GM19025 (cell line): ENCODE measurements around the gene KIF17.

ENCODE experiments used
- ATAC-seq: cut with Tn5 transposase; IDR thresholded peaks from one replicate; pipeline ENCODE4 v1.9.1; 2021; ENCODE audit warnings: mild to moderate bottlenecking, low read depth, moderate library complexity; ENCODE audit not compliant: unreplicated experiment

Gene KIF17

DNA sequence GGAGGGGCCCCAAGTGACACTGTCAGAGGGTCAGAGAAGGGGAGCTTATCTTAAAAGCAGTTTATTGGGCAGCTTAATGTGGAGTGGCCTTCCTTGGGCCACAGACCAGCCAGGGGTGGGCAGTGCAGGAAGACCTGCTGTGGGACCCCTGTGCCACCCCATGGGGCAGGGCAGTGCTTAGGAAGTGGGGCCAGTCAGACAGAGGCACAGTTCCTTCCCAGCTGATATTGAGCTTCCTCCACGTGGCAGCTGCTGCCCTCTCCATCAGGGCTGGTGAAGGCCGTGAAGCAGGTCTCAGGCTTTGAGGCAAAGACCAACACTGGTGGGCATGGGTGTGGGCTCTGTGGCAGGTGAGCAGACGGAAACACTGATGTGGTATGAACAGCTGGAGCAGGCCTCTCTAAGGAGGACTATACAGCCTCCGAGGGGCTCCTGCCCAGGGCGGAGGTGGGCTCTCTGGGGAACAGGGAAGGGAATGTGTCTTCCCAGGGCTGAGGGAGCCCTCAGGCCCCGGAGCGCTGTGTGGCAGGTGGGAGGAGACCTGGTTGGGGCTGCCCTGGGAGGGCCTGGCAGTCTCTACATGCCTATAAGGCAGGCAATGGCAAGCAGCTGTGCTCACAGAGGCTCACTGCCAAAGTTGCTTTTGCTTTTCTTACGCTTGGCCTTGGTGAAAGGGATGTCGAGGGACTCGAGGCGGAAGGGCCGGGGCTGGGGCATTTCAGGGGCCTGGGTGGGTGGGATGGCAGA, 53.7 kb downstream of the KIF17 start:
- no peak for ATAC-seq

DNA sequence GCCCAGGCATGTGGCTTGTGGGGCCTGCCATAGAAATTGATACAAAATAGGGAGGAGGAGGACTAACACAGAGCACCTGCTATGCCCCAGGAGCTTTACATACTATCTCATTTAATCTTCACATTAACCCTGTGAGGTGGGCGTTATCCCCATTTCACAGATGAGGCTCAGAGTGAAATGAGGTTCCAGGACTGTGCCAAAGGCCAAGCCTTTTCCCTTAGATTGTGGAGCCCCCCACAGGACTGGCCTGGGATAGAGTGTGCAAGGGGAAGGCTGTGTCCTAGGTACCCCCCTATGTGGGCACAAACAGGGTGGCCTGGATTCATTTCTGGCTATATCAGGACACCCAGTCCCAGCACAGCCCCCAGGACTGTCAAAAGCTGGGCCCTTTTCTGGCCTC, 54.4 kb downstream of the KIF17 start:
- ATAC-seq, result no peak

DNA sequence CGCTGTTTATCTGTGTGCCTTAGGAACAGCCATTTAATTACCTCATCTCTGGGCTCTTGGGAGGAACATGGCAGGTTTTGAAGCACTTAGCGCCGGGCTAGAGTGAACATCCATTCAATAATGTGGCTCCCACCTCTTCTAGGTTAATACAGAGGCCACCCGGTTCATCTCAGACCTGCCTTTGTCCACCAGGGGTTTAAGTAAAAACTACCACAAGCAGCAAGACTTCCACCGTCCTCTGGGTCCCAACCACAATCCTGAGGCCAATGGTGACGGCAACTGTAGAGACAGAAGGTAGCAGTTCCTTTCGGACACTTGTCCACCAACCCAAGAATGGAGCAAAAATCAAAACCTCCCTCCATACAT, 55.7 kb downstream of the KIF17 start:
- ATAC-seq, result no peak

DNA sequence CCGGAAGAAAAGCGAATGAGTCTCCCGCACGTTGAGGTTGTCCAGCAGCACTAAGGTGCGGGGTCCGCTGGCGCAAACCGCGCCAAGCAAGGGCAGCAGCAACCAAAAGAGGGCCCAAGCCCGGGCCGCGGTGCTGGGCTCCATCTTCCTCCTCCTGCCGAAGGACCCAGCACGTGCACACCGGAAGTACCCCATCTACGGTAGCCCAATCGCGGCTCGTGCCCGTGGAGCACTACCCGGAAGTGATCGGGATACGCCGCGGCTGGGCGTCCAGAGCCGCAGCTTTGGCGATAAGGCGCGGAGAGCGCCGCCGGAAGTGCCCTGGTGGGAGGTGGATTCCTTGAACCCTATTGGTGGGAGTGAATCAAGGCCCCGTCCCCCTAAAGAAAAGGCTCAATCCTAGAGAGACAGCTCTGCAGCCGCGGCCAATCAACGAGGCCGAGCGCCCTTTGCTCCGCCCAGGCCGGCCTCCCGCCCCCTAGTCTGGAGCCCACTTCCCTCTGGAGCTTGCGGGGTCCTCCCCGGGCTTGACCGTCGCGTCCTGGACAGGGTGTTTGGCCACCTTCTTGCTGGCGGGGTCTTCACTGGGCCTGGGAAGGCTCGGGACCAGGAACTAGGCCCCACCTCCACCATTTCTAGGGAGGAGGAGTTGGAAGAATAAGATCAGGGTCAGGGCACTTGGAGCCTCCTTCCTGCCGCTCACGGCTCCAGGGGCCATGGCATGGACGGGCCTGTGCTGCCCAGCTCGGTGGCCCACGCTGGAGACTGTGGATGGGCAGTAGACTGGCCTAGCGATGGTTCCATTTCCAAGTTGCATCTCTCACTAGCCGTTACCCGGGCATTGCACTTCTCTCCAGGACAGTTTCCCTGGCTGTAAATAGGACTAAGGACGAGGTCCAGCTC, 56.3 kb downstream of the KIF17 start, which contains the start of gene DDOST:
Gene DDOST, minus strand, starts transcription at position 163 of the 903 bp plus-strand sequence. Its CDS starts 19 bp downstream, at position 144.
- ATAC-seq, result peak; percentile 95

DNA sequence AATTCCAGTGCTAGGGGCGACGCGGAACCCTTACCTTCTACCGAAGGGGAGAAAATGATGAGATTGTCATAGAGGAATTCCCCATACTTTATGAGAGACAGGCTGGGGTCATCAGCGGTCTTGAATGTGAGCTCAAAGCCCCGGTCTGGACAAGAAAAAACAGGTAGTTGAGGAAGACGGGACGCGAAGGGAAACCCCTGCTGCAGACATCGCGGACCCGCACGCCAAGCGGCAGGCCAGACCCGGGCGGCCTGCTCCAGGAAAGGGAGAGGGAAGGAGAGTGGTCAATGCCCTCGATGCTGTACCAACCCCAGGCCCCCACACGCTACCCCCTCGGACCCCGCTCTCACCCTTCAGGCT, 57.0 kb downstream of the KIF17 start:
- ATAC-seq, result no peak

DNA sequence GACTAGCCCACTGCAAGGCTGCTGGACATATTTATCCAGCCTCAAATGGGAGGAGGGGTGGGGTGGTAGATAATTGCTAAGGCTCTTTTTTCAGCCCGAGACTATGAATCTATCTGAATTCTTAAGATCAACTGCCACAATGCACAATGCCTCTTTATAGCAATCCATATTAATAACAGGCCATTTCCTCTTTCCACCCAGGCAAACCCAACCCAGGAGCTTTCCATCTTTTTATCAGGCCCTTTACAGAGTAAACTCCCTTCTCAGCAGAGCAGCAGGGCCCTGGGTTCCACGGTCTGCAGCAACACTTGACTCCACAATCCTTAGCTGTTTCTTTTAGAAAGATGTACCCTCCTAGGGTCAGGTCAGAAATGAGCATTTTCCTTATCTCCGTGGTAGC, 57.4 kb downstream of the KIF17 start:
- no peak for ATAC-seq

DNA sequence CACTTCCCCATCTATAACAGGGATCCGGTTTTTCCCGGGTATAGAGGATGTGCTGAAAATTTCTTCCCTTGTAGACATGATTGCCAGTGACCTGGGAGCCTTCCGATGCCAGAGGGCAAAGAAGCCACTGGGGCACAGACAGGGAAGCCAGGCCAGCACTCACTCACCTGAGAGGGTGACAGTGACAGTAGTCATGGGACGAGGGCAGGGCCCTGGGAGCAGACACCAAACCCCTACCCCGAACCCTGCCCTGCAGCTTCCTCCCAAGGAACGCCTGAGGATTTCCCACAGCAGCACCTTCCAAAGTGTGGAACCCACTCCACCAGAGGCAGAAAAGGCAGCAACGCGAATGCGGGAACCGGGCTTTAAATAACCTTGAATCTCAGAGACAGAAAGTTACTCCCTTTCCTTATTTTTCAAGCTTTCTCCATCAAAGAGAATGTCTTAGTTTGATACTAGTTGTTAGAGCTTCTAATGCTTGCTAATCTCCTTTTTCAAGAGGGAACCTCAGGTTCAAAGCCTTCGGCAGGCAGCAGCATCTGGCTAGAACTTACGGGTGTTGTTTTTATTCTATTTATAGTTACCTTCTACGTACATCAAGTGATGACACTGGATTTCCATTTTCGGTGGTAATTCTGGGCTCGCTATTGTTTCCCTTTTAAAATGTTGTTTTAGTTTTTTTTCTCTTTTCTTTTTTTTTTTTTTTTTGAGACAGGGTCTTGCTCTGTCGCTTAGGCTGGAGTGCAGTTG, 59.5 kb downstream of the KIF17 start:
- no peak for ATAC-seq

DNA sequence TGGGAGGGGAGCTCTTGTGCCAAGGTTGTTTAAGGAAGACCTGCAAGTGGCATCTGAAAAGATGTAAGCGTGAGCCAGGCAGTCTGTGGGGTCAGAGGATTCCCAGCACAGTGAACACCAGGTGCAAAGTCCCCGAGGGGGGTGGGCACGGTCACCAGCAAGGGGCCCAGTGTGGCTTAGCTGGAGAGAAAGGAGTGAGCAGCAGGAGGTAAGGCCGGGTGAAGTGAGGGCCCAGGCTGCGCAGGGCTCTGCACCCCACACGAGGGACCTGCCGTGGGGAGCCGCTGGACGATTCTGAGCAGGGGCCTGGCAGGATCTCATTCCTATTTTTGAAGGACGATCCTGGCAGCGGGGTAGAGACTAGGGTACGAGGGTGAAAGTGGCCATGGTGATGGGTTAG, 60.8 kb downstream of the KIF17 start:
- no peak for ATAC-seq

DNA sequence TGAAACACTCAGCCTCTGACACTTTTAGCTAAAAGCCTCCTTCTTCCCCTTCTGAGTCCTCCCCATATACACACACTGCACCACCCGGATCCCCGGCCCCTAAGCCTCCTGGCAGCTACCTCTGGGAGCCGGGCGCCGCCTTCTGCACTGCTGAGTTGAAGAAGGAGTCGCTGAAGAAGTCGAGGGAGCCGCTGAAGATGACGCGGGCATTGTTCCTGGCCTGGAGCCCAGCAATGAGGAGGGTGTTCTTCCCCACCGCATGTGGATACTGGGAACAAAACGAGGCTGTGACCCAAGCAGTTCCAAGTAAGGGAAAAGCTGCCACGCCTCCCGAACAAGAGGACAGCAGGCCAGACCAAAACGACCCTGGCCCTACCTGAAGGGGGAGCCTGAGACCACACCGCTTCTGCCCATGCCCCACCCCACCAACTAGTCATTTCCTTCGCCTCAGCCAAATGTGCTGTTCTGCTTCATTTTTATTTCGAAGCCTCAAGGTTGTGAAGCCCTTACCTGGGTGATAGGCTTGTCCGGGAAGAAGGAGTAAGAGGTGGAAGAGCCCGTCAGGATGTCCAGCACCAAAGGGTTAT, 63.6 kb downstream of the KIF17 start:
- no peak for ATAC-seq

DNA sequence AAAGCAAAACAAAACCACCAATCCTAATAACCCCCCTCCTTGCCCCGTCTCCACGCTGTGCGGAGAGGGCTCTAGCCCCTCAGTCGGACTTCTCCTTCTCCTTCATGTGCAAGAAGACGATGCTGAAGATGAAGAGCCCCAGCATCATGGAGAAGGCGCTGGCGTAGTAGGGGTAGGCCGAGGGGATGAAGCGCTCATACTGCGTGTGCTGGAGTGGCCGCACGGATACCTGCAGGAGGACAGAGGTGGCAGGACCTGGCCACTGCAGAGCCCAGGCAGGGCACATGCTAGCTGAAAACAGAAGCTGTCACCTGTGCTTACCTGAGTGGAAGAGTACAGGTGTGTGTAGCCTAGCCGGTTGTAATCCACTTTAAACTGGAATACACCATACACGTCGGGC, 65.5 kb downstream of the KIF17 start:
- ATAC-seq, result no peak

DNA sequence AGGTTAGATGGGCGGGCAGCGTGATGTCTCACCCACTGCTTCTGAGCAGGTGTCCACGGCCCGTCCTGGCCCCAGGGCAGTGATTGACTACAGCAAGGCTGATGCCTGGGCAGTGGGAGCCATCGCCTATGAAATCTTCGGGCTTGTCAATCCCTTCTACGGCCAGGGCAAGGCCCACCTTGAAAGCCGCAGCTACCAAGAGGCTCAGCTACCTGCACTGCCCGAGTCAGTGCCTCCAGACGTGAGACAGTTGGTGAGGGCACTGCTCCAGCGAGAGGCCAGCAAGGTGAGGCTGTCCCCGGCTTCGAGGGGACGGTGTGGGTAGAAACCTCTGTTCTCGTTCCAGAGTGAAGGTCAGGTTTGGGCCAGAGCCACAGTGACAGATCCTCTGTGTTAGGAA, 68.9 kb downstream of the KIF17 start:
- ATAC-seq, result no peak

DNA sequence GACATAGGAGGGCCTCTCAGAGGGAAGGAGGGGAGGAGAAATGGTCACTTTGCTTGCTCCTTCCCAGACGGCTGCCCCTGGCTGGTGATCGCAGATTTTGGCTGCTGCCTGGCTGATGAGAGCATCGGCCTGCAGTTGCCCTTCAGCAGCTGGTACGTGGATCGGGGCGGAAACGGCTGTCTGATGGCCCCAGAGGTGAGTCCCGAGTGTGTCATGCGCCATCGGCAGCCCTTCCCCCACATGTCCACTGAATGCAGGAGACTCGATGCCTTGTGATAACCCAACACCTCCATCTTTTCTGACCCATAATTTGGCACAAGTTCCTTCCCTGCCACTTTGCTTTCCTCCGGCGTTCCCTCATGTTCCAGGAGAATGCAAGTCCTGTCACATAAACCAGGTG, 69.4 kb downstream of the KIF17 start:
- ATAC-seq, result no peak

DNA sequence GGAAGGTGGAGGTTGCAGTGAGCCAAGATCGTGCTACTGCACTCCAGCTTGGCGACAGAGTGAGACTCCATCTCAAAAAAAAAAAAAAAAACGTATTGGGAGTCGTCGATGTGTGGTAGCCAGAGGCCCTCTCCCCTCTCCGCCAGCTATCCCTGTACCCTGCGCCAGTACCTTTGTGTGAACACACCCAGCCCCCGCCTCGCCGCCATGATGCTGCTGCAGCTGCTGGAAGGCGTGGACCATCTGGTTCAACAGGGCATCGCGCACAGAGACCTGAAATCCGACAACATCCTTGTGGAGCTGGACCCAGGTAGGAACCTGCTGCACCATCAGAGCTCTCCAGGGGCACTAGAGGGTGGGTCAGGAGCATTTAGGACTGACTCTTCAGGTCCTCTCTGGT, 72.4 kb downstream of the KIF17 start:
- no peak for ATAC-seq

DNA sequence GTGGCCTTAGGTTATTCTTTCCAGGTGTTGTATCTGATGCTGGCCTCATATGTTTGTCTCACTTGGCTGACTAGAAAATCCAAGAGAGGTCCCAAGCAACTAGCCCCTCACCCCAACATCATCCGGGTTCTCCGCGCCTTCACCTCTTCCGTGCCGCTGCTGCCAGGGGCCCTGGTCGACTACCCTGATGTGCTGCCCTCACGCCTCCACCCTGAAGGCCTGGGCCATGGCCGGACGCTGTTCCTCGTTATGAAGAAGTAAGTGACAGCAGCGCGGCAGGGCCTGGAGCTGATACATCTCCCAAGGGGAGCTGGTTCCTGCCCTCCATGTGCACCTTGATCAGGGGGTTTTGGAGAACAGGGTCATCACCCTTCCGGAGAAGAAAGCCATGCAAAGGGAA, 73.4 kb downstream of the KIF17 start:
- no peak for ATAC-seq

DNA sequence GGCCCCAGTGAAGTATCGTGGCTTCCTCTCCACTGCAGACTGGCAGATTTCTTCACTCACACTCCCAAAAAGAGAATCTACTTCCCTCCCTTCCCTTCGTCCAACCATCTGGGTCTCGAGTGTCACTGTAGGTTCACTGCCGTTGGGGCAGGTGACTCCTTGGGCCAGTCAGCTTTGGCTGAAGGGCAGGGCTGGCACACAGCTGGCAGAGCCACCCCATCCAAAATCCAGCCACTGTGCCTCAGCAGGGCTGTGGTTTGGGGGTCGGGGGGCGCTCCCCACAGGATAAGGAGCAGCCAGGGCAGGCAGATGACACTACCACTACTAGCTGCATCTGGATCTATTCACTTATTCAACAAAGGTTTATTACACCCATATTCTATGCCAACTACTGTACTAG, 74.7 kb downstream of the KIF17 start:
- ATAC-seq, result no peak

DNA sequence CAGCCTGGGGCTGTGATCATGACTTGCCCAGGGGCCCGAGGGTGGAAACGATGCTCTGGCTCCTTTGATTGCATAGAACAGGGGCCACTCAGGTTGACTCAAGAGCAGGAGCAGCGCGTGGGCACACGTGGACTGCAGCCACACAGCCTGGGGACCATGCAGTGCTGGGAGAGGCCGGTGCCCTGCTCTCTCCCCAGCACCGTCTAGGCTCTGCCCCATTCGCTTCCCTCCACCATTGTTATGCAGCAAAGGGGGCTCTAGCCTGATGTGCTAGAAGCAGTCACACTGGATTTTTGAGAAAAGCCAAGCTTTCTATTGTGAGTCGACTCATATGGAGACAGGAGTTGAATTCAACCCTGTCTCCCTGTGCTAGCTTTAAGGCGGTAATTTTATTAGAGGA, 75.8 kb downstream of the KIF17 start:
- ATAC-seq, result no peak

DNA sequence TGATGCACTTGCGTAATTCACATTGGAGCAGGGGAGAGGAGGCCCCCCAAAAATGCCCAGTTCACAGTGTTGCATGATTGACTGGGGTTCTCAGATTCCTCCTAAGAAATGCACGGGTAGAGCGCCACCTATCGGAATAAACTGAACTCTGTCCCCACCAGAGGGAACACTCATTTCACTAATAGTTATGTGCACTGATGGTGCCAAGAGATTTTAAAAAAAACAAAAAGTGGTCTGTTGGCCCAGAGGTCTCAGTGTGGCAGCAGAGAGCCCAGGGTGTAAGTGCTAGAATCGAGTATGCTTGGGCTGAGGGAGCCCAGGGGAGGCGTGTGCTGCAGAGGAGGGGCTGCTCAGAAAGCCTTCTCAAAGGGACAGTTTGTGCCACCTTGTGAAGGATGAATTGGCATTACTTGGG, 77.6 kb downstream of the KIF17 start:
- ATAC-seq, result no peak

DNA sequence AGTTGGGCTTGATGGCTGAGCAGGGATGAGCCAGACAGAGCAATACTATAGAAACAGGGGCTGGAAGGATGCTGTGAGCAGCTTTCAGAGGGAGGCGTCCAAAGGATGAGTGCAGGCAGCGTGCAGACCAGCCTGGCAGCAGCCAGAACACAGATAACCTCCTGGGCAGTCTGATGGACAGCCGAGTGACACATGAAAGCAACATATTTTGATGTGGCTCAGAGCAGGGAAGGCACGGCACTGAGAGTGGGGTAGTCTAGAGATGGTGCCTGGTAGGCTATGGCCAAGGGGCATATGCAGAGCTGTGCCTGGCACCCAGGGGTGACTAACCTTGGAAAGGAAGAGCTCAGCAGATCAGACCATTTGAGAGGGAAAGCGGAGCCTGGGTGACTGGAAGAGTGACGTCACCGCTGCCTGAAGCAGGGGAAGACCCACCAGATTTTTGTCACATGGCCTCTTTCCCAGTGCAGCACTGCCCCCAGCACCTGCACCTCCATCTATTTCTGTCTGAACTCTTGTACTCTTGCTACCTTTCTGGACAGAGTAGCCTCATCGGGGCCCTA, 80.9 kb downstream of the KIF17 start:
- ATAC-seq, result no peak

DNA sequence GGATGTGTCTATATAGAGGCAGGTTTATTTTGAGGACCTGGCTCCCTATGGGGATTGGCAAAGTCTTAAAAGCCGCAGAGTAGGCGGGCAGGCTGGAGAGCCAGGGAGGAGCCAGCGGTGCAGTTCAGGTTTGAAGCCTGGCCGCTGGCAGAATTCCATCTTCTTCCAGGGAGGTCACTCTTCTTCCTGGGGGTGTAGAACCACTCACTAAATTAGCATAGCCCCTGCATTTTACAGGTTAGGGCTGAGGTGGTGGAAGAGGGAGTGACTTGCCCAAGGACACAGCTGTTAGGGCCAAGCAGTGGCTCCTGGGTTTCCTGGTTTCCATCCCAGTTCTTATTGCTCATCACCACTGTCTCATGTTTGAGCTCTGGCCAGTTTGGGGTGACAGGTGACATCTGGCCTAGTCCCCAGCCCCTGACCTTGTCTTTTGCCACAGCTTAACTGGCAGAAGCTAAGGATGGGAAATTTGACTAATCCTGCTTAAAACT, 83.2 kb downstream of the KIF17 start:
- no peak for ATAC-seq

DNA sequence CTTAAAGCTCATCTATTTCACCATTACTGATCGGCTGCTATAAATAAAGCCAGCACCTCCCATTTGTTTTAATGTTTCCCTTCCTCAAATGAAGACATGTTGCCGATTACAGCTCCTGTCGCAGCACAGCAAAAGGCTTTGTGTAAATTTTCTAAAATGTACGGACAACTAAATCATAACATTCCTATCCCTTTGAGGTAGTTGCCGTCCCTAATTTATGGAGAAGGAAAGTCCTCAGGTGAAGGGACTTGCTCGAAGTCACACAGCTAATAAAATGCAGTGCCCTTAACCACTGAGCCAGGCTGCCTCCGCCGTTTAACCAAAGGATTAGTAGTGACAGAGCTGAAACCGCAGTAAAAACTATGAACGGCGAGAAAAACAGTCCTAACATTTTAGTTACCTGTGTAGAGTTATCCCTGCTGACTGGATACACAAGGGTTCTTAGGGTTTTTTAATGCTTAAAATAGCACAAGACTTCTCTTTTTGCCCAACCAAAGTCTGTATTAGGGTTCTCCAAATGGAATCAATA, 83.7 kb downstream of the KIF17 start:
- no peak for ATAC-seq
